NCI-H2107 (cell line): Measurements from ENCODE around the gene ITGA8.

Experiments
- DNase-seq: peaks from one replicate; lab custom pipeline; 2025; lab: John Stamatoyannopoulos, UW

ITGA8 gene

DNA sequence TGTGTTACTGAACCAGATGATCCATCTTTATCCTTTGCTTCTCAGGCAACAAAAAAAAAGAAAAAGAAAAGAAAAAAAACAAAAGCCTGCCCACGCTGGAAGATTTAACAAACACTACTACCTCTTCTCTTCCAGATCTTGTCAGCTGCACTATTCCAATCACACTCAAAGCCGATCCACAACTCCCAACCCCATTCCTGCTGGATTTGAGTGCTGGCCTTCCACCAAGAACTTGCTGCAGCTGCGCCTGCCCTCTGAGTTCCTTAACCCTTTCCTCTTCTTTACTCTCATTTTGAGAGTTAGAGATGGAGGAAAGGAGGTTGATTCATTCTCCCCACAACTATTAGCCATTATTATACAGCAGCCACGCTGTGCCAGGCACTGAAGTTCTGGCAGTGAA is 16.0 kb upstream of the ITGA8 start:
- no peak for DNase-seq

- no peak for DNase-seq
Observed at GRCh38 chr10:15730341-15730740, 10.6 kb upstream of the ITGA8 start.

DNA sequence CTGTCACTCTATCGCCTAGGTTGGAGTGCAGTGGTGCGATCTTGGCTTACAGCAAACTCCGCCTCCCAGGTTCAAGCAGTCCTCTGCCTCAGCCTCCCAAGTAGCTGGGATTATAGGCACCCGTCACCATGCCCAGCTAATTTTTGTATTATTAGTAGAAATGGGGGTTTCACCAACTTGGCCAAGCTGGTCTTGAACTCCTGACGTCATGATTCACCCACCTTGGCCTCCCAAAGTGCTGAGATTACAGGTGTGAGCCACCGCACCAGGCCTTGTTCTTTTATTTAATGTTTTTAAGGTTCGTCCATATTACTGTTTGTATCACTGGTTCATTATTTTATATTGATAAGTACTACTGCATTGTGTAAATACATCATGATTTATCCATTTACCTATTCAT is 10.2 kb upstream of the ITGA8 start:
- DNase-seq = no peak

- no peak for DNase-seq
Observed at GRCh38 chr10:15726042-15726441, 6.3 kb upstream of the ITGA8 start.

GRCh38 chr10:15725603-15726002 is 5.9 kb upstream of the ITGA8 start:
- DNase-seq = no peak

GRCh38 chr10:15724683-15725082 is 5.0 kb upstream of the ITGA8 start:
- no peak for DNase-seq

- no peak for DNase-seq
Observed at GRCh38 chr10:15723803-15724202, 4.1 kb upstream of the ITGA8 start.

DNA sequence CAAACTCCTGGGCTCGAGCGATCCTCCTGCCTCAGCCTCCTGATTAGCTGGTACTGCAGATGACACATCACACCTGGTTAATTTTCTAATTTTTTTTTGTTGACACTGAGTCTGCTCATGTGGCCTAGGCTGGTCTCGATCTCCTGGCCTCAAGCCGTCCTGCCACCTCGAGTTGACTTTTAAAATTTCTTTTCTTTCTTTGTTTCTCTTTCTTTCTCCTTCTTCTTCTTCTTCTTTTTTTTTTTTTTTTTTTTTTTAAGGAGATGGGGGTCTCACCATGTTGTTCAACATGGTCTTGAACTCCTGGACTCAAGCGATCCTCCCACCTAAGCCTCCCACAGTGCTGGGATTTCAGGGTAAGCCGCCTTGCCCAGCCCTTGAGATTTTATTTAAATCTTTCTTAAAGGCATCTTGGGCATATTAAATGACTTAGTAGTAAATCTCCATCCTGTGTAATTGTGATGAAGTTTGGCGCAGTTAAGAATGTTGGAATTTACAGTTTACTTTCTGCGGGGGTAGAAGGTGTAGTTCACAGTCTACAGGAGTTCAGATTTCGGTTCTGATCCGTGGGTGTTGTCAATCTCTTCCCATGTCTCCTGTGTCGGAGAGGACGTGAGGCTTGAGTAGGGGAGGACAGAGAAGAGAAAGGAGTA is 1.0 kb upstream of the ITGA8 start:
- DNase-seq = no peak

DNA sequence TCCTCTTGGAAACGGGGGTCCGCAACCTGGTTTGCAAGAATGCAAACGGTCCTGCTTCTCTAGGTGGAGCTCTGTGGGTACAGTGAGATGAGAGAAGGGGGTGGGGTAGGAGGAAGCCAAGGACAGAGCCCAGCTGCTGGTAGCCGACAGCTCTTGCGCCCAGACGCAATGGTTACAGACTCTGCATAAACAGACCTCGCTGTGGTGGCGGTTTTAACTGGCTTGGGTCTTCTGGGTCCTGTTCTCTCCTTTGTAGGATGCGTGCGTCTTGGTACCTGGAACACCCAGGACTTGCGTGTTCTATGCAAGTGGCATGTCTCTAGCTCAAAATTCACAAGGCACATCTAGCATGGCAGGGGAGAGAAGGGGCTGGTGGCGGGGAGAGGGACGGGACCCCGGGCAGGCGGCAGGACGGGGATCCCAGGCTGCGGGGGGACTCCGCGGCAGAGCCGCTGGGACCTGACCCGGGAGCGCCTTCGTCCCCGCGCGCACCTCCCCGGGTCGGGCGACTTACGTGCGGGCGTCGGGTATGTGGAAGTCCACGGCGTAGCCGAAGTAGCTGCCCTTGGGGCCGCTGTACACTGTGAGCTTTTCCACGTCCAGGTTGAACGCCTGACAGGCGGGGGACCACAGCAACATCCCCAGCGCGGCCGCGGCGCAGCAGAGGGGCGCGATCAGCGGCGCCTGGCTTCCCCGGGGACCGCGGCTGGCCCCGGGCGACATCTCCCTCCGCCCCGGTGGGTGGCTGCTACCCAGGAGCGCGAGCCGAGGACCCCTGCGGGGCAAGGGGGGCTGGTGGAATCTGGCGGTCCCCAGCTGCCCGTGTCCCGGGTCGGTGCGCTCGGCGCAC is 448 bp downstream of the ITGA8 start:
- no peak for DNase-seq

DNA sequence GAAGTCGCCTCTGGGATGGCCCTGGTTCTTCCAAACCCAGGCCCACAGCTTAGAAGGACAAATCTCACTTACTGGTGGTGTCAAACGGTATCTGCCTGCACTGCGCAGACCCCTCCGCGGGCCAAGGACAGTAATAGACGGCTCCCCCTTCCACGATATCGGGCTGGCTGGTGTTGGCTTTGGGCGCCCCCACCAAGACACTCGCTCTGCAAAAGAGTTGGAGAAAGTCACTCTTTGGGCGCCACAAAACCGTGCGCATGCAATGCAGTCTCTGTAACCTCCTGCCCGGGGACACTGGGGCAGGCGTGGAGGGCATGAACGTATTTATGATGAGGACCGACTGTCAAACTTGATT is 1.1 kb downstream of the ITGA8 start:
- DNase-seq = no peak

DNA sequence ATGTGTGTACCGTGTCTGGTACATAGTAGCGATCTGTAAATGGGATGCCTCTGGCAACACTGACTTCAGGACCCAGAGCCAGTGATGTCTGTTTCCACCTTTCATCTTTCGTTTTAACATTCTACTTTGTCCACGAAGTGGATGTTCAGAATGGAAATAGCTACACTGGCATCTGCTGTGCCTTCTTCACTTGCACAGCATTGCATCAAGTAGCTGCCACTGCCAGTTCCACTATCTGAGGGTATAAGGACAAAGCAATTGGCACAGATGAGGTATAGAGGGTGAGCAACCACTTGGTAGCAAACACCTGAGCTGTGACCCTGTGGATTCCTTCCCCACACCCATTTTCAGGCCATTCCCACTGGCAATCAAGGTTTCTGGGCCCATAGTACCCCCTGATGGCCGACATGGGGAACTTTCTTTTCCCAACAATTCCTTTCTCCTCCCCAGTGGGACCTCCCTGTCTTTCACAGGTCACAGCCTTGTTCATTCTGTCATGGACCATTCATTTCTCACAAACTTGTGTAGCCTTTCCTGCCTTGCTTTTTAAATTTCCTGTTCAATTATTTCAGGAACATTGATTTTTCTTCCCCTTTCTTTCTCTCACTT is 4.0 kb downstream of the ITGA8 start:
- no peak for DNase-seq

DNA sequence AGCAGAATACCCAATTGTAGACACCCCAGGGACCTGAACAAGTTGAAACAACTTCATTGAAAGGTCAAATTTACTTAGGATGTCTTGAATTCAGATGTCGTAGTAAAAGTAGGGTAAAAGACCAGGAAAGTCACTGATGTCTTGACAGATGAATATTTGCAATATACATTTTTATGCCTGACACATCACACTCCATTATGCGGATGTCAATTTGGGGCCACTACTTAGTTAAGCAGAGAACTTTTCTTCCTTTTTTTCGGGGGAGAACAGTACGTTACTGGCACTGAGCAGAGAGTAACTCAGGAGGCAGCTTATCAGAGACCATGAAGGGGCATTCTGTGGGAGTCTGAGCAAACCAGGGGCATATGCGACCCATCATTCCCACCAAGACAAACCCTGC is 4.9 kb downstream of the ITGA8 start:
- no peak for DNase-seq

DNA sequence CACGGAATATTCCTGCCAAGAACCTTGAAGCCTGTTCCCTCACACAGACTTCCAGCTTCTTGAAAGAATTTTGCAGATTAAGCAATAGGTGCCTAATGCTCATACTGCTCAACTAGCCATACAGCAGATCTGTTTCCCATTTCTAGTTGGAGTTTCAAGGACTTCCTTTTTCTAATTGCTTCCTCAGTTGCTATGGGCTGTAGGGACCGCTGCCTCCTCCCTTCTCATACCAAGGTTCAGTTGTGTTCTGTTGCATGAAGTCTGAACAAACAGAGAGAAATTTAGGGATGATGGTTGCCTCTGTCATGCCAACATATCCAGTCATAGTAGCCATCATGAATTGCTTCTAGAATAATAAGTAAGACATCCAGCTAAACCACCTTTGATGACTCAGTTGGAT is 6.8 kb downstream of the ITGA8 start:
- DNase-seq = no peak

GRCh38 chr10:15710455-15710854 is 9.3 kb downstream of the ITGA8 start:
- DNase-seq = no peak

- no peak for DNase-seq
Observed at GRCh38 chr10:15705298-15705697, 14.4 kb downstream of the ITGA8 start.

- no peak for DNase-seq
Observed at GRCh38 chr10:15704581-15704968, 15.1 kb downstream of the ITGA8 start.

DNA sequence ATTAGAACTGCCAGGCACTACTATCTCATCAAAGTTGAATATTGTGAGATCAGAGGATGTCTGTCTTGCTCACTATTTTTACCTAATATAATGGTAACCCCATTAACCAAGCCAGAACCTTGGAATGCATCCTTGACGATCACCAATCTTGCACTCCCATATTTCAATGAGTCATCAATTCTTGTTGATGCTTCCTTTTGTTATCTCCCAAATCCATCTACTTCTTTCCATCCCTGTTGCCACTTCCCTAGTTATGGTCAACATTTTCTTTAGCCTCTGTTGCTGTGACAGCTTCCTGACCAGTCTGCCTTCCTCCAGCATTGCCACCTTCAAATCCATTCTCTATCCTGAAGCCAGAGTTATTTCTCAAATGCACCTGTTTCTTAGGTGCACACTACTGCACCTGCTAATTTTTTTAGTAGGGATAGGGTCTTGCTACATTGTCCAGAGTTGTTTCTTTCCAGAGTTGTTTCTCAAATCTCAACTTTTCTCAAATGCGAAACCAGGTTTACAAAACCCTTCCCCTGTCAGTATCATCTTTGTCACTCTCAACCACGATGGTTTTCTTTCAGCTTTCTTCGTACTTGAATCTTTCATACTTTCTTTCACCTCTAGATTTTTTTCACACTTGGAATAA is 15.7 kb downstream of the ITGA8 start:
- DNase-seq = no peak

- no peak for DNase-seq
Observed at GRCh38 chr10:15703151-15703880, 16.4 kb downstream of the ITGA8 start.

- no peak for DNase-seq
Observed at GRCh38 chr10:15700078-15700674, 19.5 kb downstream of the ITGA8 start.

GRCh38 chr10:15695852-15696251 is 23.9 kb downstream of the ITGA8 start:
- DNase-seq = no peak

DNA sequence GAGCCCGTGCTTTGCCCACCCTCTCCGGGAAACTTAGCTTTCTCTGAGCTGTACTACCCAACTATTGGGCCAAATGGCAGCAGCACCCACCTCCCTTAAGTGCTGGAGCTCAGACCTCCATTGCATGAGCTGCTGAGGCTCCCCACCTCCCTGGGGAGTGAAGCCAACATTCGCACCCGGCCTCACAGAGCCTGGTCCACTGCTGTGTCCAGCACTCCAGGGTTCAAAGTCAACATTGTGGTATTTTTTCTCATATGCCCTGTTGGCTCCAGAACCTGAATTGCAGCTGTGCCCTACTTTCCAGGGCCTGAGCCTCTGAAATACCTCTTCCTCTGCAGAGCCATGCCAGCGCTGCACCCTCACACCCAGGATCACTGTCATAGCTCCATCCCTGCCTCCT is 29.7 kb downstream of the ITGA8 start:
- DNase-seq = no peak

GRCh38 chr10:15684768-15685167 is 35.0 kb downstream of the ITGA8 start:
- DNase-seq = no peak
